GM18505 (cell line): ENCODE data around the gene NME3.
A peak's percentile ranks its signal among the peaks of the same experiment; 100 is the strongest.

Experiments
- ATAC-seq: cut with Tn5 transposase; IDR thresholded peaks from one replicate; pipeline ENCODE4 v1.9.1; 2021; ENCODE audit not compliant: unreplicated experiment
- POLR2A ChIP-seq: IDR thresholded peaks from 4 replicates; pipeline ENCODE4 v1.6.1; 2011; ENCODE audit warnings: borderline replicate concordance; ENCODE audit not compliant: insufficient read depth, insufficient read length; ENCODE audit errors: extremely low read depth

Gene NME3

DNA sequence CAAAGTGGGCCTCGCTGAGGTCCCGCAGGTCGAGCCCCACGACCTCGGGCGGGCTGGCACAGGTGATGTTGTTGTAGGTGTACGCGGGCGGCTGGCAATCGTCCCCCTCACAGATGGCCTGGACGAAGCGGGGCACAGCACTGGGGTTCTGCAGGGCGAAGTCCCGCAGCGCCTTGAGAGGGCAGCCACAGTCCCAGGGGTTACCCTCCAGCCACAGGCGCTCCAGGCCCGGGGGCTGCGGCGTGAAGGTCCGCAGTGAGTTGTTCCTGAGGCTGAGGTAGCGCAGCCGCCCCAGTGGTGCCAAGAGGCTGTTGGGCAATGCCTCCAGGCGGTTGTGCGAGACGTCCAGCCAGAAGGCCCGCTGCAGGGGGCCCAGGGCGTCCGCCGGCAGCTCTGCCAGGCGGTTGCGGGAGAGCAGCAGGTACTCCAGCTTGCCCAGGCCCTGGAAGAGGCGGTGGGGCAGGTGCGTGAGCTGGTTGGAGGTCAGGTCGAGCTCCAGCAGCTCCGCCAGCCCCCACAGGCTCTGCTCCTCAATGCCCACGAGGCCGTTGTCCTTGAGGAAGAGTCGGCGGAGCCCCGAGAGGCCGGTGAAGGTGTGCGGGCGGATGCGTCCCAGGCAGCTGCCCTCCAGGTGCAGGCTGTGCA, 19.4 kb upstream of the NME3 start:
- no peak for TF ChIP-seq POLR2A

GRCh38 chr16:1790261-1790610, 18.9 kb upstream of the NME3 start:
- no peak for ATAC-seq
- no peak for TF ChIP-seq POLR2A

More for the DNA sequence above, 19.4 kb upstream of the NME3 start:
- no peak for ATAC-seq

DNA sequence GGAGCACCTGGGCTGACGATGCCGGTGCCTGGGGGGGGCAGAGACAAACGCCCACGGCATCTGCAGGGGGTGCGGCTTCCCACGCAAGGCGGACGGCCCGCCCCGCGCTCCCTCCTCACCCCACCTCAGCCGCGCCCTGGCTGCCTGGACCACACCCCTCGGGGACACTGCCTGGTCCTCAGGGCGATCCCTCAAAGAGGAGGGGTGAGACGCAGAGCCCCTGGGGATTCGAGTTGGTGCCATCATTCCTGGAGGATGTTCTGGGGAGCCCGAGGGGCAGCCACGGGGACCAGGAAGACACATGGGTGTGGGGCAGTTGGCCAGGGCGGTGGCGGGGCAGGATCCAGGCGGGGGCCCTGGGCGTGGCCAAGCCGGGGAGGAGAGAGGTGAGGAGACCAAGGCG, 18.3 kb upstream of the NME3 start:
- TF ChIP-seq POLR2A = no peak
- no peak for ATAC-seq

GRCh38 chr16:1788708-1789100, 17.4 kb upstream of the NME3 start:
- no peak for ATAC-seq
- no peak for TF ChIP-seq POLR2A

DNA sequence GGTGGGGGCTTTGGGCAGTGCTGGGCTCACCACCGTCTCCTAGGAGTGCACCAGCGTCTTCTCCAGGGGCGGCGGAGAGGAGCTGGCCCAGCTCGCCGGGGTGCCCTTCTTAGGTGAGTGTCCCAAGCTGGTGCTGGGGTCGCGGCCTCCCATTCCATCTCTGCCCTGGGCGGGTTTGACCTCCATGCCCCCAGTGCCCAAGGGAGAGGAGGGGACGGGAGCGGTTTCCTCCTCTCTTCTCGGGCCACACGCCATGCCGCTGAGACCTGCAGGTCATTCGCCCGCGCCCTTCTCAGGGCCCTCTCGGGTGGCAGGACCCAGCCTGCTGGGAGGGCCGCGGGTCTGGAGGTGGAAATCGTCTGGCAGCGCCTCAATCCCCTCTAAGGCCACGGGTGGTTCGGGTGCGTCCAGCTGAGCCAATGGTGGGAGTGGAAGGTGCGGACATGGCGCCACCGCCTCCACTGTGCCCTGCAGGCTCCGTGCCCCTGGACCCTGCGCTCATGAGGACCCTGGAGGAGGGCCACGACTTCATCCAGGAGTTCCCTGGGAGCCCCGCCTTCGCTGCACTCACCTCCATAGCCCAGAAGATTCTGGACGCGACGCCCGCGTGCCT, 16.9 kb upstream of the NME3 start:
- TF ChIP-seq POLR2A = no peak
- ATAC-seq = no peak

GRCh38 chr16:1787322-1788094, 16.2 kb upstream of the NME3 start:
- TF ChIP-seq POLR2A = no peak
- no peak for ATAC-seq

- no peak for ATAC-seq
- TF ChIP-seq POLR2A = no peak
These were observed 15.6 kb upstream of the NME3 start for GRCh38 chr16:1787056-1787321.

DNA sequence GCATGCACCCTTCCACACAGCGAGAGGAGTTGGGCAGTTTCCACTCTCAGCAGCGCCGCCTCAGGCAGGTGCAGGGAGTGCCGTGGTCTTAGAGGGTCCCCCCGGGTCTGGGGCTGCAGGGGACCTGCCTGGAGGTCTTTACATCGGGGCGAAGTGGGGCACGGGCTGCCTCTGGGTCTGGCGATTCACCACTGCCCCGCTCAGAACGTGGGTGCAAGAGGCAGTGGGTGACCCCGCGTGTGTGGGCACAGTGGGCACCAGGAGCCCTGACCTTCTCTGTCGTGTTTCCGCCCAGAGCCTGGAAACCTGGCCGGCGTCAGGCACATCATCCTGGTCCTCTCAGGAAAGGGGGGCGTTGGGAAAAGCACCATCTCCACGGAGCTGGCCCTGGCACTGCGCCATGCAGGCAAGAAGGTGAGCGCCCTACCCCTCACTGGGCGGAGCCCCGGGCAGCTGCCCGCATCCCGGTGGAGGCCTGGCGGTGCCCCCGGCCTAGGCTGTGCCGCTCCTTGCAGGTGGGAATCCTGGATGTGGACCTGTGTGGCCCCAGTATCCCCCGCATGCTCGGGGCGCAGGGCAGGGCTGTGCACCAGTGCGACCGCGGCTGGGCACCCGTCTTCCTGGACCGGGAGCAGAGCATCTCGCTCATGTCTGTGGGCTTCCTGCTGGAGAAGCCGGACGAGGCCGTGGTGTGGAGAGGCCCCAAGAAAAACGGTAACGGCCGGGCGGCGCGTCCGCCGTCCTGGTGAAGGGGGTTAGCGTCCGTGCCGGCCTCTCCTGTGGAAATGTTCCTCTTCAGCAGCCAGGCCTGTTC, 15.1 kb upstream of the NME3 start:
- ATAC-seq = no peak
- TF ChIP-seq POLR2A = no peak

GRCh38 chr16:1785846-1786170, 14.5 kb upstream of the NME3 start:
- no peak for TF ChIP-seq POLR2A
- no peak for ATAC-seq

DNA sequence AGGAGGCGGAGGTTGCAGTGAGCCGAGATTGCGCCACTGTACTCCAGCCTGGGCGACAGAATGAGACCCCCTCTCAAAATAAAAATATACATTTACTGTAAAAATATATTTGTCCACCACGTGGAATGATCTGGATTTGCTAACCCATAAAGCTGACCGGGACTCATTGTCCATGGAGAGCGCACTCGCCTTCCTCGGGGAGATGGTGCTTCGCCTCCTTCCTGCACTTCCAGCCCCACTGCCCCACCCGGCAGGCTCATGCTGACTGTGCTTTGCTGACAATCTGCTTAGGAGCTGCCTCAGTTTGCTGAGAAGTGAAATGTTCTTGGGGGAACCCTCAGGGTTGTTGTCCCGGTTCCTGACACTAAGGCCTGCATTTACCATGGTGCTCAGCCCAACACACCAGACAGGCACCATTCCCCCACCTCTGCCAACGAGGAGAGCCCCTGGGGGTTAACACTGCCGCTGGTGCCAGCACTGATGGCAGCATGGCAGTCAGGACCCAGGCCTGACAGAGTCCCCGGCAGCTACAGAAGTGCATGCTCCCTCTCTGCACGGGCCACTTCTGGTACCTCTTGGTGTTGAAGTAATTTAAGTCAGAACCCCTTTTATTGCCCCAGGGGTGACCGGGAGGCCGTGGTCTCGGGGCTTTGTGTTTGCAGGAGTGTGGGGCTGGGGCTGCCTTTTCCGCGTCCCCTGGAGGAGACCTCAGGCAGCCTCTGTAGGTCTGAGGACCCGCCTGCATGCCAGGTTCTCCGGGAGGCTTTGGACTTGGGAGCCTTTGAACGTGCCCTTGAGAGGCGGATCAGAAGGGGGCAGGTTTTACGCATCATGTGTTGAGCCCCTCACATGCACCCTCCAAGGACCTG, 13.9 kb upstream of the NME3 start:
- no peak for ATAC-seq
- no peak for TF ChIP-seq POLR2A

DNA sequence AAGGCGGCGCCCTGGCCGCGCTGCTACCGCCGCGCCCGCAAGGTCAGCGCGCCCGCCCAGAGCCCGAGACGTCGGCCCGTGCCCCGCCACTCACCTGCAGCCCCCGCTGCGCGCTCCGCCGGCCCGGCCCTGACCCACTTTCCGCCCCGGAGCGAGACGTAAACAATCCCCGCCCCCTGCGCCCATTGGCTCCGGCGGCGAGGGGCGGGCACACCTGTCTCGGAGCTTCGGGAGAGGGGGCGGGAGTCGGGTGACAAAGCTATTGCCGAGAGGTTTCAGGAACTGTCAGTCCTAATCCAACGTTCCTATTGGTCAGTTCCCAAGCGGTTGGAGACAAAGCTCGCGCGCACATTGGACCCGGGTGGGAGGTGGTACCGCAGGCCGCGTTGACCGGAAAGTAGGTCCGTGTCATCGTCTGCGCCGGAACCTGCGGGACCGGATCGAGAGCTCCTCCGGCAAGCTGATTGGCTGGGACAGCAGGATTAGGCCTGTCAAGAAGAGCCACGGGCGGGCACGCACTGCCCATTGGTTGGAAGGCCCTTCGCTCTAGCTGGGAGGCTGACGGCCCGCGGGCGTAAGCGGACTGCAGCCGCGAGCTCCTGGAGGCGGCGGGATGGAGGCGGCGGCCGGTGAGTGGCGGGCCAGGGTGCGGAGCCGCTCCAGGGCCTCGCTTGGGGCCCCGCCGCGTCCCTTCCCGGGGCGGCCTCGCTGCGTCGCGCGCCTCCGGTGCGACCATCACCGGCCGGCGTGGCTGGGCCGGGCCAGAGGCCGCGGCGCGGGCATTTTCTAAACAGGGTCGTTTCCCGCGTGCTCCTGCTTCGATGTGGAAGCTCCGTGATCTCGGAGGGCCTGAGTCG, 11.3 kb upstream of the NME3 start, which contains the start of the genes NUBP2 and SPSB3:
NUBP2 (plus strand) TSS at position 553 of the 857 bp plus-strand sequence; CDS start at position 614, 61 bp downstream.
SPSB3 (minus strand) TSS at position 164 of the 857 bp plus-strand sequence. CDS start 1,088 bp downstream, outside the sequence.
- peak; percentile 73 for ATAC-seq
- TF ChIP-seq POLR2A = peak; percentile 68
